DOHH2 (cell line): ENCODE data around the gene ATP2B2.

Source experiments
- H3F3A ChIP-seq: fragments of 200-600 bp; sonication (generic), shearing (Covaris generic); 2 replicates; pipeline ENCODE4 v1.6.0; 2016; ENCODE audit warnings: antibody characterized with exemption, mild to moderate bottlenecking; ENCODE audit not compliant: control insufficient read depth, insufficient read depth
- H3K27ac ChIP-seq: fragments of 200-600 bp; sonication (generic); 2 replicates; pipeline ENCODE4 v1.5.1; 2014; ENCODE audit warnings: low read depth, mild to moderate bottlenecking, low read length, moderate library complexity
- H3K27me3 ChIP-seq: fragments of 200-600 bp; sonication (generic); 2 replicates; pipeline ENCODE4 v1.6.1; 2014; ENCODE audit warnings: mild to moderate bottlenecking, low read length, mixed read lengths; ENCODE audit not compliant: control insufficient read depth
- H3K36me3 ChIP-seq: fragments of 200-600 bp; sonication (generic); 2 replicates; pipeline ENCODE4 v1.6.1; 2014; ENCODE audit warnings: mild to moderate bottlenecking, low read length, moderate library complexity, mixed read lengths; ENCODE audit not compliant: control insufficient read depth
- H3K4me1 ChIP-seq: fragments of 200-600 bp; sonication (generic); 2 replicates; pipeline ENCODE4 v1.6.1; 2014; ENCODE audit warnings: mild to moderate bottlenecking, low read length, mixed read lengths; ENCODE audit not compliant: control insufficient read depth
- H3K4me2 ChIP-seq: fragments of 200-600 bp; sonication (generic); 2 replicates; pipeline ENCODE4 v1.6.0; 2014; ENCODE audit warnings: mild to moderate bottlenecking, low read length, moderate library complexity
- H3K4me3 ChIP-seq: fragments of 200-600 bp; sonication (generic); 2 replicates; pipeline ENCODE4 v1.5.1; 2014; ENCODE audit warnings: mild to moderate bottlenecking, low read length, mixed read lengths
- H3K79me2 ChIP-seq: fragments of 200-600 bp; sonication (generic); 2 replicates; pipeline ENCODE4 v1.6.1; 2014; ENCODE audit warnings: mild to moderate bottlenecking, low read length, mixed read lengths; ENCODE audit not compliant: control insufficient read depth
- H3K9me2 ChIP-seq: fragments of 200-600 bp; sonication (generic); replicated peaks from 2 replicates; pipeline ENCODE4 v1.6.1; 2014; ENCODE audit warnings: mild to moderate bottlenecking, low read length, mixed read lengths; ENCODE audit not compliant: control insufficient read depth
- H3K9me3 ChIP-seq: fragments of 200-600 bp; sonication (generic); 2 replicates; pipeline ENCODE4 v1.6.1; 2014; ENCODE audit warnings: antibody characterized with exemption, low read length, mixed read lengths; ENCODE audit not compliant: control insufficient read depth, insufficient read depth
- H4K20me1 ChIP-seq: fragments of 200-600 bp; sonication (generic); 2 replicates; pipeline ENCODE4 v1.6.0; 2014; ENCODE audit warnings: low read depth, mild to moderate bottlenecking, antibody characterized with exemption, low read length, moderate library complexity; ENCODE audit not compliant: control insufficient read depth, insufficient read depth
- EZH2phosphoT487 ChIP-seq: fragments of 200-600 bp; sonication (generic); IDR thresholded peaks from 2 replicates; pipeline ENCODE4 v1.6.1; 2017; ENCODE audit warnings: borderline replicate concordance, mild to moderate bottlenecking, antibody characterized with exemption, low read length, moderate library complexity, mixed read lengths
- TF ChIP-seq, protein P1 (sequence below): fragments of 200-600 bp; sonication (generic); IDR thresholded peaks from one replicate; pipeline ENCODE4 v1.5.1; 2014; ENCODE audit warnings: antibody characterized with exemption, mild to moderate bottlenecking, low read depth, low read length; ENCODE audit not compliant: poor library complexity, severe bottlenecking

The ATP2B2 gene

DNA sequence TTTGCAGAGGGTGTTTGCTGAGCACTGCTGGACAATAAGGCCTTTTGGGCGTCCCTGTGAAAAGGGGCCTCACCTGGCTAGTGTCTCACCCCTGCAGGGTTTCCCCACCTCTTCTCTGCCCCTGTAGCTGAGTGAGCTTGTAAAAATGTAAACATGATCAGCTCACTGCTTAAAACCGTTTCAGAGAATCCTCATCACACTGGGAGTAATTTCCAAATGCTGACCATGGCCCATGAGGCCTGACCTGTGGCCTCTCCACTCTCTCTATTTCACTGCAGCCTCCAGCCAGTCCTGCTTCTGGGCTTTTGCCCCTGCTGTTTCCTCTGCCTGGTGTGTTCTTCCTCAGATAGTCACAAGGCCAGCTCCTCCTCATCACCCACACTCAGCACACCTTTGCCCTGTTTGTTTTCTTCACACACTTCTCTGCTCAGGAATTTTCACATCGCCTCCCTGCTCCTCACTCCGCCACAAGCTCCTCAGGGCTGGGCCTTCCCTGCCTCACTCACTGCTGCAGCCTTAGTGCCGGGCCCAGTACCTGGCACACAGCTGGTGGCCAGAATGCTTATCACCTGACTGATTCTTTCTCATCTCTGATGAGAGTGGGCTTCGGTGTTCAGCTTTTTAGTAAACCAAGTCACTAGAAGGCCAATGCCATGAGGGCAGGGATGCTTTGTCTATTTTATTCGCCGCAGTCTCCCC lies 105.2 kb downstream of the ATP2B2 start:
- no peaks in the 10 kb centered on the region for H3K9me2 ChIP-seq
- TF ChIP-seq, protein P1, sequence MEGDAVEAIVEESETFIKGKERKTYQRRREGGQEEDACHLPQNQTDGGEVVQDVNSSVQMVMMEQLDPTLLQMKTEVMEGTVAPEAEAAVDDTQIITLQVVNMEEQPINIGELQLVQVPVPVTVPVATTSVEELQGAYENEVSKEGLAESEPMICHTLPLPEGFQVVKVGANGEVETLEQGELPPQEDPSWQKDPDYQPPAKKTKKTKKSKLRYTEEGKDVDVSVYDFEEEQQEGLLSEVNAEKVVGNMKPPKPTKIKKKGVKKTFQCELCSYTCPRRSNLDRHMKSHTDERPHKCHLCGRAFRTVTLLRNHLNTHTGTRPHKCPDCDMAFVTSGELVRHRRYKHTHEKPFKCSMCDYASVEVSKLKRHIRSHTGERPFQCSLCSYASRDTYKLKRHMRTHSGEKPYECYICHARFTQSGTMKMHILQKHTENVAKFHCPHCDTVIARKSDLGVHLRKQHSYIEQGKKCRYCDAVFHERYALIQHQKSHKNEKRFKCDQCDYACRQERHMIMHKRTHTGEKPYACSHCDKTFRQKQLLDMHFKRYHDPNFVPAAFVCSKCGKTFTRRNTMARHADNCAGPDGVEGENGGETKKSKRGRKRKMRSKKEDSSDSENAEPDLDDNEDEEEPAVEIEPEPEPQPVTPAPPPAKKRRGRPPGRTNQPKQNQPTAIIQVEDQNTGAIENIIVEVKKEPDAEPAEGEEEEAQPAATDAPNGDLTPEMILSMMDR, result no peak
- TF ChIP-seq EZH2phosphoT487, result no peak
- no peak overlapping the region for H3K4me3 ChIP-seq
- H3K27me3 ChIP-seq, result no peaks in the 10 kb centered on the region
- no peaks in the 10 kb centered on the region for H3K9me3 ChIP-seq
- no peak overlapping the region for H3K27ac ChIP-seq
- H3K4me1 ChIP-seq, result peaks cover 21% of the 10 kb centered on the region
- H3K79me2 ChIP-seq, result no peaks in the 10 kb centered on the region
- H3F3A ChIP-seq, result no peaks in the 10 kb centered on the region
- H3K4me2 ChIP-seq, result no peak overlapping the region
- no peaks in the 10 kb centered on the region for H4K20me1 ChIP-seq
- no peaks in the 10 kb centered on the region for H3K36me3 ChIP-seq

DNA sequence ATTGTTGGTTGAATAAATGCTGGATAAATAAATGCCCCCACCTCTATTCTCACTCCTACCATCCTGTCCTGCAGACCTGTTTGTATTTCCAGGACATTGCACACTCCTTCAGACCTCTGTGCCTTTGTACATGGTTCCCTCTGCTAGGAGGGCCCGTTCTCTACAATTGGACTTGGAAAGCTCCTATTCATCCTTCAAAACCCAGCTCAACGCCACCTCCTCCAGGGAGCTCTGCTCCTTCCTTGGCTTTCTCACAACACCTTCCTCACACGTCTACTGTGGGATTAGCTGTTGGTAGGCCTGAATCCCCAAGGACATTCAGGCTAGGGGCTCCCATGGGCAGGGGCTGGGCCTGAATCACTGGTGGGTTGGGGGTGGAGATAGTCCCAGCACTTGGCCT lies 105.8 kb downstream of the ATP2B2 start:
- TF ChIP-seq EZH2phosphoT487, result no peak
- TF ChIP-seq, protein P1, result no peak
- Histone ChIP-seq H3K9me3 (no peaks in the 10 kb centered on the region), H3K4me3 (no peak overlapping the region), H3K27me3 (no peaks in the 10 kb centered on the region), H3K27ac (no peak overlapping the region), H4K20me1 (no peaks in the 10 kb centered on the region), H3K36me3 (no peaks in the 10 kb centered on the region), H3K4me1 (peaks cover 26% of the 10 kb centered on the region), H3K9me2 (no peaks in the 10 kb centered on the region), H3F3A (no peaks in the 10 kb centered on the region), H3K4me2 (no peak overlapping the region), H3K79me2 (no peaks in the 10 kb centered on the region)

DNA sequence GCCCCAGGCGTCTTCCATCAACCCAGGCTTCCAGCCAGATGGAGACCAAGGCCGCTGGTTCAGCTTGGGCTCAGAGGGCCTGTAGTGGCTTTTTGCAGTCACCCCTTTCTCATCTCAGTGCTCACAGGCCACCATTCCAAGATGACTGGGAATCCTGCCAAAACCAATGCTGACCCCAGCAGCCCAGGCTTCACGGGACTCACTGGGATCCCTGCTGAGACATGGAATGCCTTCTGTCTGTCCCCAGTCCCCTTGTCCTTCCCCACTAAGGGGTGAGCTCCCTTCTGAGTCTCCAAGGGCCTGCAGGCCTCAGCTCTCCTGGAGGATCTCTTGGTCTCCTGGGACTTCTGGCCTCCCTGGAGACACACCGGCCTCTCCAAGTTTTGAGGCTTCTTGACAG lies 107.0 kb downstream of the ATP2B2 start:
- no peaks in the 10 kb centered on the region for H3K27me3 ChIP-seq
- H3K4me2 ChIP-seq, result no peak overlapping the region
- H3K9me3 ChIP-seq, result no peaks in the 10 kb centered on the region
- no peak overlapping the region for H3K27ac ChIP-seq
- peaks cover 27% of the 10 kb centered on the region for H3K4me1 ChIP-seq
- H3K9me2 ChIP-seq, result no peaks in the 10 kb centered on the region
- H3K79me2 ChIP-seq, result no peaks in the 10 kb centered on the region
- H3F3A ChIP-seq, result no peaks in the 10 kb centered on the region
- no peak for TF ChIP-seq EZH2phosphoT487
- TF ChIP-seq, protein P1, result no peak
- no peak overlapping the region for H3K4me3 ChIP-seq
- no peaks in the 10 kb centered on the region for H3K36me3 ChIP-seq
- H4K20me1 ChIP-seq, result no peaks in the 10 kb centered on the region
